GM12878 (cell line): Measurements from ENCODE around the gene IRF7. TPM values are rescaled to one million over a fixed set of nuclear protein-coding genes. Genes with fewer than 3 reads are reported as not detected.

Experiments
- ATAC-seq: fragments of 200-7000 bp; cut with Tn5 transposase; 3 replicates; pipeline ENCODE4 v1.9.1; 2020; ENCODE audit warnings: mild to moderate bottlenecking, moderate library complexity
- BruUV-seq: library from RNA; stranded (reverse); fragments of 400-500 nt; replicated peaks from 2 replicates; lab custom pipeline; 2021; lab: Mats Ljungman, UMichigan
- CTCF ChIA-PET: fragments of 300-600 bp; sonication (Branson Sonifier 250); formaldehyde crosslinking; extraction: SDS; loops from one replicate; lab custom pipeline; 2021; ENCODE audit warnings: inconsistent platforms; lab: Yijun Ruan, JAX
- POLR2A ChIA-PET: fragments of 350-600 bp; formaldehyde crosslinking; extraction: SDS; loops from one replicate; lab custom pipeline; 2021; ENCODE audit warnings: inconsistent platforms; lab: Charles Lee
- RAD21 ChIA-PET: fragments of 300-600 bp; sonication (Branson Sonifier 250); formaldehyde crosslinking; loops from one replicate; lab custom pipeline; 2023; ENCODE audit warnings: antibody characterized with exemption; ENCODE audit not compliant: unreplicated experiment; lab: Charles Lee
- SMC1A ChIA-PET: fragments of 300-600 bp; sonication (Branson Sonifier 250); formaldehyde crosslinking; loops from one replicate; lab custom pipeline; 2023; ENCODE audit not compliant: unreplicated experiment, uncharacterized antibody; lab: Charles Lee
- DNase-seq: peaks from one replicate; pipeline ENCODE4 v3.0.0-alpha.2; 2011; ENCODE audit warnings: low read depth, low spot score
- FAIRE-seq: peaks from 3 replicates; lab custom pipeline; 2011; peaks lifted over from hg19 to GRCh38; lab: Jason Lieb, UNC
- H2AFZ ChIP-seq: 2 replicates; pipeline ENCODE4 v1.6.0; 2011; ENCODE audit warnings: low read depth, low read length, control low read depth; ENCODE audit not compliant: control insufficient read depth
- H3K27ac ChIP-seq: 2 replicates; pipeline ENCODE4 v1.5.1; 2011; ENCODE audit warnings: control low read depth; ENCODE audit not compliant: control insufficient read depth, insufficient read depth
- H3K27me3 ChIP-seq, 2 experiments: replicated peaks in 1 of 2; 2 replicates each; pipeline versions ENCODE4 v1.6.0 to v1.6.1; 2011; ENCODE audit warnings: low read length in 1 of 2; ENCODE audit not compliant: control insufficient read depth in 2 of 2, insufficient read depth in 2 of 2
- H3K36me3 ChIP-seq, 2 experiments: 2 replicates each; pipeline ENCODE4 v1.5.1; 2011; ENCODE audit warnings: low read length in 1 of 2; ENCODE audit not compliant: control insufficient read depth in 2 of 2, insufficient read depth in 2 of 2
- H3K4me1 ChIP-seq: 2 replicates; pipeline ENCODE4 v1.6.1; 2011; ENCODE audit warnings: mild to moderate bottlenecking, low read length, moderate library complexity, mixed read lengths; ENCODE audit not compliant: control insufficient read depth, insufficient read depth
- H3K4me2 ChIP-seq: 2 replicates; pipeline ENCODE4 v1.6.0; 2011; ENCODE audit warnings: control low read depth; ENCODE audit not compliant: control insufficient read depth, insufficient read depth
- H3K4me3 ChIP-seq: fragments of 200-600 bp; sonication (generic); 2 replicates; pipeline ENCODE4 v1.5.1; 2016
- H3K79me2 ChIP-seq: 2 replicates; pipeline ENCODE4 v1.6.0; 2011; ENCODE audit warnings: low read length; ENCODE audit not compliant: control insufficient read depth, insufficient read depth
- H3K9ac ChIP-seq: 2 replicates; pipeline ENCODE4 v1.8.0; 2011; ENCODE audit warnings: low read length, control low read depth, mixed read lengths; ENCODE audit not compliant: control insufficient read depth, insufficient read depth
- H3K9me3 ChIP-seq: replicated peaks from 3 replicates; pipeline ENCODE4 v1.5.1; 2011; ENCODE audit warnings: mild to moderate bottlenecking, low read length; ENCODE audit not compliant: control insufficient read depth, insufficient read depth
- H4K20me1 ChIP-seq: 2 replicates; pipeline ENCODE4 v1.6.0; 2011; ENCODE audit not compliant: control insufficient read depth, insufficient read depth
- ATF3 ChIP-seq: IDR thresholded peaks from 2 replicates; pipeline ENCODE4 v1.6.1; 2011; ENCODE audit warnings: low read depth, mild to moderate bottlenecking, low read length, moderate library complexity, borderline replicate concordance; ENCODE audit errors: extremely low read depth
- POLR2AphosphoS2 ChIP-seq: IDR thresholded peaks from 2 replicates; pipeline ENCODE4 v1.6.1; 2011; ENCODE audit warnings: low read depth, mild to moderate bottlenecking, low read length, improper control_type of control experiment, moderate library complexity
- ZSCAN29 ChIP-seq: fragments of 450-650 bp; IDR thresholded peaks from 2 replicates; pipeline ENCODE4 v1.6.1; 2017; ENCODE audit warnings: mild to moderate bottlenecking, moderate library complexity
- WGBS: methylation state at CpG from one replicate; pipeline ENCODE4 v1.1.6; 2016; ENCODE audit warnings: low lambda C conversion rate; ENCODE audit not compliant: insufficient replicate concordance, insufficient coverage; ENCODE audit errors: missing lambda C conversion rate; 5-methylcytosine and 5-hydroxymethylcytosine counted together
- in situ Hi-C: fragments of 300-500 bp; cut with MboI; formaldehyde crosslinking; loops from 9 replicates; pipeline ENCODE4 v1.14.3; 2018; ENCODE audit warnings: mixed read lengths
- intact Hi-C: fragments of 100-400 bp; cut with micrococcal nuclease; formaldehyde crosslinking; loops from one replicate; pipeline ENCODE4 v1.14.2; 2022; ENCODE audit not compliant: unreplicated experiment
- polyA plus RNA-seq, 11 experiments: library from polyadenylated mRNA; depleted of rRNA in 4 of 11; unstranded in 6 of 11; stranded (reverse) in 5 of 11; fragments of >200 nt; fragmentation: Nextera tagmentation in 4 of 11; fragmentation: Illumina TruSeq in 1 of 11; extraction: Ambion mirVana in 4 of 11; extraction: Trizol in 1 of 11; gene quantifications; 1 replicate in 1 of 11; 2 replicates in 10 of 11; pipeline versions ENCODE4 v1.2.1 to v1.2.3, GENCODE V29; 2011 to 2016; ENCODE audit warnings: inconsistent platforms in 2 of 11, missing spikeins in 2 of 11, low read depth in 1 of 11
- total RNA-seq, 4 experiments: library from RNA; depleted of rRNA in 3 of 4; stranded (reverse); fragments of >200 nt in 3 of 4; fragmentation: Illumina TruSeq in 1 of 4; extraction: Trizol in 1 of 4; gene quantifications; 2 replicates each; pipeline versions ENCODE4 v1.2.1 to v1.2.3, GENCODE V29; 2013 to 2021

IRF7 gene
- total and polyA plus RNA-seq, 10 of the 15 experiments (the other 5 are each of a cell fraction or from before 2014, with no cell fraction given), result 4.4 to 141 (median 67.6) TPM

GRCh38 chr11:563812-564578 is 51.8 kb downstream of the IRF7 start:
- FAIRE-seq (no peak), ATAC-seq (no peak), DNase-seq (no peak)
- ChIA-PET POLR2A (interaction anchor here (0.6 to 1.5 kb wide), 4 partner anchors 12 to 201 kb away, joined by 3 to 5 read pairs (median 4); partner anchors contain the start of gene PHRF1), SMC1A (no interaction called here), CTCF (interaction anchor here (1.1 kb wide), 1 partner anchor 161 kb away, joined by 3 read pairs; no protein-coding TSS in a partner anchor), RAD21 (interaction anchor here (0.7 kb wide), 1 partner anchor 9 kb away, joined by 3 read pairs; no protein-coding TSS in a partner anchor)
- TF ChIP-seq ZSCAN29 (no peak), POLR2AphosphoS2 (peak; percentile 55; the same call in 1 of the 2 replicates)
- no peak overlapping the region for H3K4me2 ChIP-seq
- intact Hi-C loops, result no loop called here
- BruUV-seq, result no TSS peak
- H3K79me2 ChIP-seq, result peaks cover 30% of the 10 kb centered on the region
- in situ Hi-C loops, result no loop called here
- H3K27me3 ChIP-seq, result no peaks in the 10 kb centered on the region; a peak in 1 of 4 replicates
- H3K9ac ChIP-seq, result no peak overlapping the region
- H3K9me3 ChIP-seq, result no peaks in the 10 kb centered on the region
- peaks cover 10% of the 10 kb centered on the region for H3K4me1 ChIP-seq
- no peak overlapping the region for H3K4me3 ChIP-seq
- H3K27ac ChIP-seq, result no peak overlapping the region
- H4K20me1 ChIP-seq, result no peaks in the 10 kb centered on the region
- WGBS, result 85% methylated on average over 12 of the region's 12 CpGs
- peaks cover 0 to 4% of the 10 kb centered on the region in 2 experiments; a peak in 1 of 4 replicates for H3K36me3 ChIP-seq
- no peak overlapping the region for H2AFZ ChIP-seq

- no peak overlapping the region for H2AFZ ChIP-seq
- DNase-seq (no peak), FAIRE-seq (no peak), ATAC-seq (no peak)
- 86% methylated on average over 18 of the region's 18 CpGs for WGBS
- TF ChIP-seq ATF3 (no peak), POLR2AphosphoS2 (peak; percentile 66; the same call in 1 of the 2 replicates)
- in situ Hi-C loops (no loop called here), intact Hi-C loops (no loop called here)
- no TSS peak for BruUV-seq
- H3K27me3 ChIP-seq, result no peaks in the 10 kb centered on the region; a peak in 1 of 4 replicates
- peaks cover 10% of the 10 kb centered on the region for H3K4me1 ChIP-seq
- H3K79me2 ChIP-seq, result peaks cover 28% of the 10 kb centered on the region
- H3K27ac ChIP-seq, result no peak overlapping the region
- H3K4me2 ChIP-seq, result no peak overlapping the region
- peaks cover 0 to 4% of the 10 kb centered on the region in 2 experiments; a peak in 1 of 4 replicates for H3K36me3 ChIP-seq
- CTCF ChIA-PET, result interaction anchor here (1.1 kb wide), 1 partner anchor 162 kb away, joined by 3 read pairs; no protein-coding TSS in a partner anchor
- POLR2A ChIA-PET, result interaction anchor here (1.1 kb wide), 1 partner anchor 24 kb away, joined by 3 read pairs; no protein-coding TSS in a partner anchor
- RAD21 ChIA-PET, result interaction anchor here (0.7 kb wide), 1 partner anchor 8 kb away, joined by 3 read pairs; no protein-coding TSS in a partner anchor
- H4K20me1 ChIP-seq, result no peaks in the 10 kb centered on the region
- no peak overlapping the region for H3K4me3 ChIP-seq
- H3K9ac ChIP-seq, result no peak overlapping the region
- SMC1A ChIA-PET, result no interaction called here
- H3K9me3 ChIP-seq, result no peaks in the 10 kb centered on the region
Measured at GRCh38 chr11:563066-563811, 52.5 kb downstream of the IRF7 start.
